Mesothelial cell of epicardium (in vitro differentiated cells): ENCODE data around the gene CHST15. TPM values are rescaled to one million over a fixed set of nuclear protein-coding genes. Genes with fewer than 3 reads are reported as not detected.

Experiments used
- DNase-seq, 2 experiments: peaks; one replicate each; pipeline ENCODE4 v3.0.0; 2021; ENCODE audit warnings: low spot score in 2 of 2; ENCODE audit not compliant: unreplicated experiment in 2 of 2
- H3K27ac Mint-ChIP-seq: 2 replicates; pipeline ENCODE4 v1.8.0; 2021; ENCODE audit warnings: mixed read lengths
- H3K27me3 Mint-ChIP-seq: 2 replicates; pipeline ENCODE4 v1.8.0; 2021; ENCODE audit warnings: low read depth, mixed read lengths
- H3K36me3 Mint-ChIP-seq: 2 replicates; pipeline ENCODE4 v1.8.0; 2021; ENCODE audit warnings: mixed read lengths
- H3K4me1 Mint-ChIP-seq: 2 replicates; pipeline ENCODE4 v1.8.0; 2021; ENCODE audit warnings: mixed read lengths
- H3K4me3 Mint-ChIP-seq: 2 replicates; pipeline ENCODE4 v1.8.0; 2021; ENCODE audit warnings: mild to moderate bottlenecking, moderate library complexity, mixed read lengths
- H3K9me3 Mint-ChIP-seq: 2 replicates; pipeline ENCODE4 v1.8.0; 2021; ENCODE audit warnings: mixed read lengths
- total RNA-seq: library from RNA; stranded (reverse); gene quantifications from 3 replicates; pipeline ENCODE4 v1.2.1, GENCODE V29; 2021
- TF ChIP-seq, protein P1 (sequence below): fragments of 200-600 bp; sonication (generic); IDR thresholded peaks from one replicate; pipeline ENCODE4 v1.5.0; 2021; ENCODE audit warnings: antibody characterized with exemption; ENCODE audit not compliant: unreplicated experiment

CHST15 gene
- total RNA-seq, 1 donor from 2014 or later: 39.4 TPM

DNA sequence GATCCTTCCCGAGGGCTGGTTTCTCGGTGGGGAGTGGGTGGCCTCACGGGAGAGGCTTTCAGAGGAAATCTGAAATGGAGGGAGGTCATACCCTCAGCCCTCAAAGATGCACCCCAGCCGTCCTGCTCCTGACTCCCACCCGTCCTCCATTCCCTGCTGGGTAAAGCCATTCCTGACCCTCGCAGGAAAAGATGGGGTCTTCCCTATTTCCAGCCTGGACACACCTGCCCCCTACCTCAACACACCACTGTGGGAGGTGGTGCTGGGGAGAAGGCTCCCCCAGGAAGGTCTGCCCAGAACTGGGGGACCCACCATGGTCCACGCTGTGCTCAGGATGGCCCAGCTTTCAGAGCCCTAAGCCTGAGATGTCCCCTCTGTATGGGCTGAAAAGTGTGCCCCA lies 86.9 kb downstream of the CHST15 start:
- peaks cover 17% of the 10 kb centered on the region for H3K36me3 Mint-ChIP-seq
- H3K4me3 Mint-ChIP-seq: no peak overlapping the region
- no peak for DNase-seq
- peaks cover 3% of the 10 kb centered on the region for H3K4me1 Mint-ChIP-seq
- H3K27ac Mint-ChIP-seq: no peak overlapping the region
- TF ChIP-seq, protein P1, sequence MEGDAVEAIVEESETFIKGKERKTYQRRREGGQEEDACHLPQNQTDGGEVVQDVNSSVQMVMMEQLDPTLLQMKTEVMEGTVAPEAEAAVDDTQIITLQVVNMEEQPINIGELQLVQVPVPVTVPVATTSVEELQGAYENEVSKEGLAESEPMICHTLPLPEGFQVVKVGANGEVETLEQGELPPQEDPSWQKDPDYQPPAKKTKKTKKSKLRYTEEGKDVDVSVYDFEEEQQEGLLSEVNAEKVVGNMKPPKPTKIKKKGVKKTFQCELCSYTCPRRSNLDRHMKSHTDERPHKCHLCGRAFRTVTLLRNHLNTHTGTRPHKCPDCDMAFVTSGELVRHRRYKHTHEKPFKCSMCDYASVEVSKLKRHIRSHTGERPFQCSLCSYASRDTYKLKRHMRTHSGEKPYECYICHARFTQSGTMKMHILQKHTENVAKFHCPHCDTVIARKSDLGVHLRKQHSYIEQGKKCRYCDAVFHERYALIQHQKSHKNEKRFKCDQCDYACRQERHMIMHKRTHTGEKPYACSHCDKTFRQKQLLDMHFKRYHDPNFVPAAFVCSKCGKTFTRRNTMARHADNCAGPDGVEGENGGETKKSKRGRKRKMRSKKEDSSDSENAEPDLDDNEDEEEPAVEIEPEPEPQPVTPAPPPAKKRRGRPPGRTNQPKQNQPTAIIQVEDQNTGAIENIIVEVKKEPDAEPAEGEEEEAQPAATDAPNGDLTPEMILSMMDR: no peak
- no peaks in the 10 kb centered on the region for H3K27me3 Mint-ChIP-seq
- H3K9me3 Mint-ChIP-seq: no peaks in the 10 kb centered on the region

- Mint-ChIP-seq H3K27me3 (no peaks in the 10 kb centered on the region), H3K4me1 (peaks cover 3% of the 10 kb centered on the region), H3K4me3 (no peak overlapping the region), H3K9me3 (no peaks in the 10 kb centered on the region), H3K27ac (no peak overlapping the region), H3K36me3 (peaks cover 13% of the 10 kb centered on the region)
- TF ChIP-seq, protein P1: no peak
- no peak for DNase-seq
These were observed 87.4 kb downstream of the CHST15 start for GRCh38 chr10:124005991-124006392.

GRCh38 chr10:124005091-124005490 lies 88.3 kb downstream of the CHST15 start:
- H3K36me3 Mint-ChIP-seq: peaks cover 13% of the 10 kb centered on the region
- H3K27me3 Mint-ChIP-seq: no peaks in the 10 kb centered on the region
- TF ChIP-seq, protein P1: no peak
- no peak overlapping the region for H3K4me3 Mint-ChIP-seq
- no peak for DNase-seq
- H3K9me3 Mint-ChIP-seq: no peaks in the 10 kb centered on the region
- H3K27ac Mint-ChIP-seq: no peak overlapping the region
- H3K4me1 Mint-ChIP-seq: peaks cover 3% of the 10 kb centered on the region

DNA sequence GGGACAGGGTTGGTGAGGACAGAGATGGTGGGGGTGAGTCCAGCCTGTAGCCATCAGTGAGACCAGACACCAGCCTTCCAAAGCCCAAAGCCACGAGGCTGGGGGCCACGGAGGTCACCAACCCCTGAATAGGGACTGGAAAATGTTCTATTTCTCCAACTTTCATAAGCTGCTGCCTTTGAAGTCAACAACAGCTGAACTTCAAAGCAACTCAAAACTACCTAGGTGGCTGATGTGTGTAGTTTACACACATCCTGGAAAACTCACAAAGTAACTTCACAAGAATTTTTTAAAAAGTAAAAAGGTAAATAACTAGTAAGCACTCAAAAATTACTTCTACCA lies 88.8 kb downstream of the CHST15 start:
- Mint-ChIP-seq H3K9me3 (no peaks in the 10 kb centered on the region), H3K4me1 (peaks cover 3% of the 10 kb centered on the region), H3K4me3 (no peak overlapping the region), H3K27ac (no peak overlapping the region), H3K36me3 (peaks cover 13% of the 10 kb centered on the region), H3K27me3 (no peaks in the 10 kb centered on the region)
- TF ChIP-seq, protein P1: no peak
- no peak for DNase-seq

- TF ChIP-seq, protein P1: no peak
- Mint-ChIP-seq H3K27me3 (no peaks in the 10 kb centered on the region), H3K4me3 (no peak overlapping the region), H3K9me3 (no peaks in the 10 kb centered on the region), H3K4me1 (peaks cover 3% of the 10 kb centered on the region), H3K36me3 (peaks cover 8% of the 10 kb centered on the region), H3K27ac (no peak overlapping the region)
- DNase-seq: peak in 1 of 2 experiments; percentile 36
These were observed 89.3 kb downstream of the CHST15 start for GRCh38 chr10:124003871-124004662.
